NOMO-1 (cell line): ENCODE data around the gene WNT2B.
A peak's percentile ranks its signal among the peaks of the same experiment; 100 is the strongest.
"Not testable (repeated sequence)": the region's sequence is repeated elsewhere in the genome, so short reads cannot be mapped to it uniquely, and the experiment has no call there.

Source experiments
- DNase-seq, 2 experiments: peaks; one replicate each; lab custom pipeline; 2025; ENCODE audit not compliant: unreplicated experiment in 2 of 2; lab: John Stamatoyannopoulos, UW

The WNT2B gene

GRCh38 chr1:112508278-112509004, at the start of gene WNT2B:
Gene WNT2B (plus strand): TSS chr1:112508965. CDS start chr1:112509263, 298 bp downstream.
- peak in 1 of 2 experiments; percentile 25 for DNase-seq

- DNase-seq = no peak
These were observed 48.1 kb upstream of the WNT2B start for GRCh38 chr1:112460615-112461014.

GRCh38 chr1:112461200-112461871, 47.4 kb upstream of the WNT2B start:
- no peak for DNase-seq

- no peak for DNase-seq
These were observed 45.8 kb upstream of the WNT2B start for GRCh38 chr1:112462953-112463279.

- no peak for DNase-seq
These were observed 44.3 kb upstream of the WNT2B start for GRCh38 chr1:112464501-112464900.

- no peak for DNase-seq
These were observed 43.6 kb upstream of the WNT2B start for GRCh38 chr1:112465122-112465521.

GRCh38 chr1:112466078-112466660, 42.6 kb upstream of the WNT2B start:
- peak; percentile 98 to 99 for DNase-seq

GRCh38 chr1:112470324-112470723, 38.4 kb upstream of the WNT2B start:
- not testable (repeated sequence) for DNase-seq

- DNase-seq = no peak
These were observed 37.8 kb upstream of the WNT2B start for GRCh38 chr1:112470966-112471365.

GRCh38 chr1:112472142-112472541, 36.6 kb upstream of the WNT2B start:
- DNase-seq = no peak

- no peak for DNase-seq
These were observed 31.2 kb upstream of the WNT2B start for GRCh38 chr1:112477550-112477949.

GRCh38 chr1:112478314-112478713, 30.5 kb upstream of the WNT2B start:
- no peak for DNase-seq

- DNase-seq = not testable (repeated sequence)
These were observed 22.7 kb upstream of the WNT2B start for GRCh38 chr1:112486063-112486462.

GRCh38 chr1:112487686-112488085, 21.1 kb upstream of the WNT2B start:
- DNase-seq = not testable (repeated sequence)

GRCh38 chr1:112488141-112488540, 20.6 kb upstream of the WNT2B start:
- DNase-seq = no peak

- DNase-seq = peak in 1 of 2 experiments; percentile 5
These were observed 16.7 kb upstream of the WNT2B start for GRCh38 chr1:112492076-112492475.

GRCh38 chr1:112493351-112493750, 15.4 kb upstream of the WNT2B start:
- no peak for DNase-seq

GRCh38 chr1:112496290-112496689, 12.5 kb upstream of the WNT2B start:
- DNase-seq = no peak

- DNase-seq = peak; percentile 13 to 27
These were observed 6.7 kb upstream of the WNT2B start for GRCh38 chr1:112501810-112502641.

GRCh38 chr1:112502826-112503225, 5.9 kb upstream of the WNT2B start:
- no peak for DNase-seq

GRCh38 chr1:112504001-112504660, 4.6 kb upstream of the WNT2B start:
- no peak for DNase-seq
